ENCODE measurements around the gene HIGD1A.

DNA sequence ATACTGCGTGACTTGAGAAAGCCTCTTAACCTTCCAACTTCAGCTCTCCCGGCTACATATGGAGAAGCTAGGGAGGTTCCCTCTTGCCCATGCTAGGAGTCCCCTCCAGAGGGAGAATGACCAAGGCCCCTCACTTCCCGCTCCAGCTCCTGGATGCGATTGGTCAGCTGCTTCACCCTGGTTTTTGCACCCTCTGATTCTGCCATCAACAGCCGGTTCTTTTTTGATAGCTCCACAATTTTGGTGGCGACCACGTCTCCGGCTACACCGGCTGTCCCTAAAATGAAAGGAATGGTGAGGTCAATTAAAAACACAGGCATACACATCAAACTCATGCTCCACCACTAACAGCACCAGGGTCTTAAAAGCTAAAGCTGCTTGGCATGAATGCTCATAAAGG, 51.8 kb downstream of the HIGD1A start:
- TF ChIP-seq, protein P1, sequence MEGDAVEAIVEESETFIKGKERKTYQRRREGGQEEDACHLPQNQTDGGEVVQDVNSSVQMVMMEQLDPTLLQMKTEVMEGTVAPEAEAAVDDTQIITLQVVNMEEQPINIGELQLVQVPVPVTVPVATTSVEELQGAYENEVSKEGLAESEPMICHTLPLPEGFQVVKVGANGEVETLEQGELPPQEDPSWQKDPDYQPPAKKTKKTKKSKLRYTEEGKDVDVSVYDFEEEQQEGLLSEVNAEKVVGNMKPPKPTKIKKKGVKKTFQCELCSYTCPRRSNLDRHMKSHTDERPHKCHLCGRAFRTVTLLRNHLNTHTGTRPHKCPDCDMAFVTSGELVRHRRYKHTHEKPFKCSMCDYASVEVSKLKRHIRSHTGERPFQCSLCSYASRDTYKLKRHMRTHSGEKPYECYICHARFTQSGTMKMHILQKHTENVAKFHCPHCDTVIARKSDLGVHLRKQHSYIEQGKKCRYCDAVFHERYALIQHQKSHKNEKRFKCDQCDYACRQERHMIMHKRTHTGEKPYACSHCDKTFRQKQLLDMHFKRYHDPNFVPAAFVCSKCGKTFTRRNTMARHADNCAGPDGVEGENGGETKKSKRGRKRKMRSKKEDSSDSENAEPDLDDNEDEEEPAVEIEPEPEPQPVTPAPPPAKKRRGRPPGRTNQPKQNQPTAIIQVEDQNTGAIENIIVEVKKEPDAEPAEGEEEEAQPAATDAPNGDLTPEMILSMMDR (conservative IDR thresholded peaks at IDR 0.05; ENCODE audit: low read depth, low read length): no peak
- TF ChIP-seq EZH2phosphoT487 (IDR thresholded peaks at IDR 0.05; ENCODE audit: borderline replicate concordance, low read length) (no peak), EZH2 (IDR thresholded peaks at IDR 0.05; ENCODE audit: low read length, unreplicated experiment) (no peak)

Data from PC-3 (cell line).